HEK293 (cell line): Measurements from ENCODE around the gene CSK.
A peak's percentile ranks its signal among the peaks of the same experiment; 100 is the strongest.

Experiments
- CTCF ChIA-PET: fragments of 350-600 bp; formaldehyde crosslinking; extraction: SDS; loops from one replicate; lab custom pipeline; 2021; ENCODE audit warnings: antibody characterized with exemption; lab: Yijun Ruan, JAX
- POLR2A ChIA-PET: fragments of 300-600 bp; formaldehyde crosslinking; extraction: SDS; loops from one replicate; lab custom pipeline; 2020; ENCODE audit warnings: antibody characterized with exemption, inconsistent platforms; lab: Yijun Ruan, JAX
- H3K27ac ChIP-seq: fragments of 200-500 bp; sonication (Bioruptor generic); 2 replicates; pipeline ENCODE4 v1.5.1; 2014; ENCODE audit warnings: low read depth, low read length, control low read depth, inconsistent platforms; ENCODE audit errors: extremely low read depth
- H3K36me3 ChIP-seq, 2 experiments: fragments of 200-500 bp in 1 of 2; sonication (Bioruptor generic) in 1 of 2; 1 replicate in 1 of 2; 2 replicates in 1 of 2; pipeline ENCODE4 v1.5.1; 2014 to 2017; ENCODE audit warnings: inconsistent platforms in 2 of 2, low read length in 2 of 2; ENCODE audit not compliant: control insufficient read depth in 2 of 2, insufficient read depth in 1 of 2
- H3K4me1 ChIP-seq: fragments of 200-500 bp; sonication (Bioruptor generic); 2 replicates; pipeline ENCODE4 v1.5.1; 2014; ENCODE audit warnings: mild to moderate bottlenecking, low read length, inconsistent platforms; ENCODE audit not compliant: control insufficient read depth, insufficient read depth
- H3K4me3 ChIP-seq: 2 replicates; pipeline ENCODE4 v1.5.1; 2011; ENCODE audit warnings: low read depth, mild to moderate bottlenecking, control low read depth, low read length, moderate library complexity
- H3K9me3 ChIP-seq: fragments of 200-500 bp; sonication (Bioruptor generic); 2 replicates; pipeline ENCODE4 v1.5.1; 2014; ENCODE audit warnings: low read depth, low read length, inconsistent platforms; ENCODE audit not compliant: control insufficient read depth, insufficient read depth
- GLIS2 ChIP-seq: fragments of 450-650 bp; formaldehyde crosslinking; IDR thresholded peaks from 2 replicates; pipeline ENCODE4 v1.5.1; 2016; ENCODE audit warnings: missing biosample characterization, missing genetic modification characterization
- HOXA7 ChIP-seq: sonication (generic); formaldehyde crosslinking; IDR thresholded peaks from 2 replicates; pipeline ENCODE4 v1.8.1; 2022; ENCODE audit warnings: missing genetic modification reagents, borderline replicate concordance
- HOXD13 ChIP-seq: sonication (generic); formaldehyde crosslinking; IDR thresholded peaks from 2 replicates; pipeline ENCODE4 v1.8.0; 2022; ENCODE audit warnings: missing genetic modification reagents, borderline replicate concordance
- IKZF3 ChIP-seq: fragments of 450-650 bp; IDR thresholded peaks from 2 replicates; pipeline ENCODE4 v1.5.0; 2018; ENCODE audit warnings: missing biosample characterization, mild to moderate bottlenecking, missing genetic modification characterization, moderate library complexity
- INSM2 ChIP-seq: fragments of 450-650 bp; formaldehyde crosslinking; IDR thresholded peaks from 2 replicates; pipeline ENCODE4 v1.5.1; 2016; ENCODE audit warnings: missing biosample characterization, missing genetic modification characterization
- ZBTB1 ChIP-seq: fragments of 450-650 bp; formaldehyde crosslinking; IDR thresholded peaks from 2 replicates; pipeline ENCODE4 v1.5.1; 2016; ENCODE audit warnings: missing biosample characterization, missing genetic modification characterization
- ZBTB20 ChIP-seq: fragments of 450-650 bp; formaldehyde crosslinking; IDR thresholded peaks from 2 replicates; pipeline ENCODE4 v1.5.1; 2016; ENCODE audit warnings: missing biosample characterization, missing genetic modification characterization
- ZBTB6 ChIP-seq: fragments of 450-650 bp; formaldehyde crosslinking; IDR thresholded peaks from 2 replicates; pipeline ENCODE4 v1.5.1; 2017; ENCODE audit warnings: missing biosample characterization, missing genetic modification characterization
- ZNF138 ChIP-seq: fragments of 450-650 bp; formaldehyde crosslinking; IDR thresholded peaks from 2 replicates; pipeline ENCODE4 v1.5.1; 2016; ENCODE audit warnings: missing biosample characterization, missing genetic modification characterization, borderline replicate concordance
- ZNF157 ChIP-seq: fragments of 450-650 bp; formaldehyde crosslinking; IDR thresholded peaks from 2 replicates; pipeline ENCODE4 v1.5.1; 2016; ENCODE audit warnings: missing biosample characterization, missing genetic modification characterization
- ZNF274 ChIP-seq, 2 experiments: fragments of 200-500 bp in 1 of 2; fragments of 450-650 bp in 1 of 2; sonication (Bioruptor generic) in 1 of 2; formaldehyde crosslinking in 1 of 2; IDR thresholded peaks; 2 replicates each; pipeline versions ENCODE4 v1.5.1 to v1.6.1; 2014 to 2016; ENCODE audit warnings: borderline replicate concordance in 1 of 2, inconsistent platforms in 1 of 2, low read length in 1 of 2, missing biosample characterization in 1 of 2, missing genetic modification characterization in 1 of 2
- ZNF37A ChIP-seq: fragments of 450-650 bp; IDR thresholded peaks from 2 replicates; pipeline ENCODE4 v1.5.1; 2018; ENCODE audit warnings: missing biosample characterization, missing genetic modification characterization
- ZNF449 ChIP-seq: fragments of 450-650 bp; formaldehyde crosslinking; IDR thresholded peaks from 2 replicates; pipeline ENCODE4 v1.5.1; 2017; ENCODE audit warnings: missing biosample characterization, mild to moderate bottlenecking, missing genetic modification characterization, moderate library complexity
- ZNF48 ChIP-seq: fragments of 450-650 bp; formaldehyde crosslinking; IDR thresholded peaks from 2 replicates; pipeline ENCODE4 v1.5.1; 2016; ENCODE audit warnings: missing biosample characterization, missing genetic modification characterization
- ZNF555 ChIP-seq: fragments of 450-650 bp; formaldehyde crosslinking; conservative IDR thresholded peaks from 2 replicates; pipeline ENCODE4 v1.5.1; 2017; ENCODE audit warnings: missing biosample characterization, mild to moderate bottlenecking, missing genetic modification characterization, inconsistent platforms
- ZNF629 ChIP-seq: fragments of 450-650 bp; formaldehyde crosslinking; IDR thresholded peaks from 2 replicates; pipeline ENCODE4 v1.5.1; 2017; ENCODE audit warnings: missing biosample characterization, missing genetic modification characterization
- ZNF639 ChIP-seq: fragments of 450-650 bp; formaldehyde crosslinking; IDR thresholded peaks from 2 replicates; pipeline ENCODE4 v1.5.1; 2016; ENCODE audit warnings: missing biosample characterization, missing genetic modification characterization
- ZNF658 ChIP-seq: fragments of 450-650 bp; formaldehyde crosslinking; IDR thresholded peaks from 2 replicates; pipeline ENCODE4; 2016; ENCODE audit warnings: missing biosample characterization, missing genetic modification characterization
- ZNF76 ChIP-seq: fragments of 450-650 bp; formaldehyde crosslinking; IDR thresholded peaks from 2 replicates; pipeline ENCODE4; 2016; ENCODE audit warnings: low read depth, missing biosample characterization, missing genetic modification characterization, borderline replicate concordance
- ZXDB ChIP-seq: fragments of 450-650 bp; formaldehyde crosslinking; IDR thresholded peaks from 2 replicates; pipeline ENCODE4 v1.5.1; 2016; ENCODE audit warnings: missing biosample characterization, missing genetic modification characterization
- TF ChIP-seq, protein P1 (sequence below): fragments of 450-650 bp; formaldehyde crosslinking; IDR thresholded peaks from 2 replicates; pipeline ENCODE4 v1.5.1; 2016; ENCODE audit warnings: missing biosample characterization, missing genetic modification characterization
- TF ChIP-seq, protein P2 (sequence below): fragments of 450-650 bp; IDR thresholded peaks from 2 replicates; pipeline ENCODE4 v1.5.1; 2018; ENCODE audit warnings: missing biosample characterization, missing genetic modification characterization

CSK gene

GRCh38 chr15:74789741-74790079 is 7.8 kb downstream of the CSK start (continued):
- TF ChIP-seq ZBTB6 (tag by site-specific recombination) (no peak), ZNF555 (tag by site-specific recombination) (no peak), ZXDB (tag by site-specific recombination) (no peak), ZNF48 (tag by site-specific recombination) (no peak)

GRCh38 chr15:74790080-74790916 is 8.4 kb downstream of the CSK start:
- Histone ChIP-seq H3K9me3 (no peaks in the 10 kb centered on the region), H3K4me1 (peaks cover 55% of the 10 kb centered on the region), H3K36me3 (peaks cover 3 to 28% of the 10 kb centered on the region in 2 experiments; a peak in 1 of 3 replicates), H3K4me3 (no peak overlapping the region), H3K27ac (peak overlapping the region; percentile 77)
- POLR2A ChIA-PET, result interaction anchor here (0.6 kb wide), 1 partner anchor 18 kb away, joined by 3 read pairs; no protein-coding TSS in a partner anchor
- CTCF ChIA-PET, result interaction anchor here (0.6 to 25.7 kb wide), 5 partner anchors 10 to 160 kb away, joined by 3 to 649 read pairs (median 7); partner anchors contain the start of gene CSK
- peak; percentile 90 for TF ChIP-seq IKZF3 (tag by site-specific recombination)
- TF ChIP-seq ZNF449 (tag by site-specific recombination), result peak; percentile 48; the same call in 1 of the 2 replicates
- TF ChIP-seq HOXA7, result no peak
- no peak for TF ChIP-seq ZNF37A (tag by site-specific recombination)
- TF ChIP-seq ZNF639 (tag by site-specific recombination), result peak; percentile 17; the same call in 1 of the 2 replicates
- peak; percentile 76; the same call in 1 of the 2 replicates for TF ChIP-seq ZNF76
- peak; percentile 96 for TF ChIP-seq ZBTB20 (tag by site-specific recombination)
- no peak for TF ChIP-seq ZBTB1
- no peak for TF ChIP-seq ZNF658 (tag by site-specific recombination)
- TF ChIP-seq ZNF157, result no peak
- TF ChIP-seq ZNF138 (tag by site-specific recombination), result no peak
- TF ChIP-seq GLIS2 (tag by site-specific recombination), result peak; percentile 53
- TF ChIP-seq, protein P1, sequence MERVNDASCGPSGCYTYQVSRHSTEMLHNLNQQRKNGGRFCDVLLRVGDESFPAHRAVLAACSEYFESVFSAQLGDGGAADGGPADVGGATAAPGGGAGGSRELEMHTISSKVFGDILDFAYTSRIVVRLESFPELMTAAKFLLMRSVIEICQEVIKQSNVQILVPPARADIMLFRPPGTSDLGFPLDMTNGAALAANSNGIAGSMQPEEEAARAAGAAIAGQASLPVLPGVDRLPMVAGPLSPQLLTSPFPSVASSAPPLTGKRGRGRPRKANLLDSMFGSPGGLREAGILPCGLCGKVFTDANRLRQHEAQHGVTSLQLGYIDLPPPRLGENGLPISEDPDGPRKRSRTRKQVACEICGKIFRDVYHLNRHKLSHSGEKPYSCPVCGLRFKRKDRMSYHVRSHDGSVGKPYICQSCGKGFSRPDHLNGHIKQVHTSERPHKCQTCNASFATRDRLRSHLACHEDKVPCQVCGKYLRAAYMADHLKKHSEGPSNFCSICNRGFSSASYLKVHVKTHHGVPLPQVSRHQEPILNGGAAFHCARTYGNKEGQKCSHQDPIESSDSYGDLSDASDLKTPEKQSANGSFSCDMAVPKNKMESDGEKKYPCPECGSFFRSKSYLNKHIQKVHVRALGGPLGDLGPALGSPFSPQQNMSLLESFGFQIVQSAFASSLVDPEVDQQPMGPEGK (tag by site-specific recombination), result peak; percentile 79
- no peak for TF ChIP-seq ZNF274 (IDR thresholded peaks at IDR 0.05; ENCODE audit: low read length)
- no peak for TF ChIP-seq ZNF274 (tag by site-specific recombination; IDR thresholded peaks at IDR 0.05; ENCODE audit: borderline replicate concordance)
- no peak for TF ChIP-seq INSM2
- TF ChIP-seq, protein P2, sequence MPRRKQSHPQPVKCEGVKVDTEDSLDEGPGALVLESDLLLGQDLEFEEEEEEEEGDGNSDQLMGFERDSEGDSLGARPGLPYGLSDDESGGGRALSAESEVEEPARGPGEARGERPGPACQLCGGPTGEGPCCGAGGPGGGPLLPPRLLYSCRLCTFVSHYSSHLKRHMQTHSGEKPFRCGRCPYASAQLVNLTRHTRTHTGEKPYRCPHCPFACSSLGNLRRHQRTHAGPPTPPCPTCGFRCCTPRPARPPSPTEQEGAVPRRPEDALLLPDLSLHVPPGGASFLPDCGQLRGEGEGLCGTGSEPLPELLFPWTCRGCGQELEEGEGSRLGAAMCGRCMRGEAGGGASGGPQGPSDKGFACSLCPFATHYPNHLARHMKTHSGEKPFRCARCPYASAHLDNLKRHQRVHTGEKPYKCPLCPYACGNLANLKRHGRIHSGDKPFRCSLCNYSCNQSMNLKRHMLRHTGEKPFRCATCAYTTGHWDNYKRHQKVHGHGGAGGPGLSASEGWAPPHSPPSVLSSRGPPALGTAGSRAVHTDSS (tag by site-specific recombination), result no peak
- peak; percentile 18; the same call in 1 of the 2 replicates for TF ChIP-seq ZXDB (tag by site-specific recombination)
- TF ChIP-seq ZNF629 (tag by site-specific recombination), result peak; percentile 74
- TF ChIP-seq HOXD13 (CRISPR knock-in tag), result no peak
